AG04450 (cell line): ENCODE results near the gene SNX22. TPM values are rescaled to one million over a fixed set of nuclear protein-coding genes. Genes with fewer than 3 reads are reported as not detected.
"Not testable (repeated sequence)": the region's sequence is repeated elsewhere in the genome, so short reads cannot be mapped to it uniquely, and the experiment has no call there.

Experiments
- CTCF ChIA-PET: fragments of 300-600, 350-600 bp; formaldehyde crosslinking; extraction: SDS; loops from one replicate; lab custom pipeline; 2022; ENCODE audit warnings: antibody characterized with exemption, inconsistent platforms; lab: Charles Lee
- POLR2A ChIA-PET: fragments of 350-600 bp; formaldehyde crosslinking; extraction: SDS; loops from one replicate; lab custom pipeline; 2021; ENCODE audit warnings: antibody characterized with exemption, inconsistent platforms; lab: Yijun Ruan, JAX
- DNase-seq: peaks from one replicate; pipeline ENCODE4 v3.0.0-alpha.2; 2011; ENCODE audit warnings: low read depth, low spot score
- H3K27ac ChIP-seq: one replicate; pipeline ENCODE4 v1.5.1; 2012; ENCODE audit warnings: low read depth, low read length, control low read depth
- H3K27me3 ChIP-seq: one replicate; pipeline ENCODE4 v1.6.0; 2012; ENCODE audit warnings: low read length; ENCODE audit not compliant: control insufficient read depth, insufficient read depth
- H3K4me3 ChIP-seq: 2 replicates; pipeline ENCODE4 v1.5.1; 2011; ENCODE audit warnings: mild to moderate bottlenecking, low read depth, low read length, control low read depth
- H3K9me3 ChIP-seq: 2 replicates; pipeline ENCODE4 v1.5.1; 2012; ENCODE audit warnings: low read length; ENCODE audit not compliant: control insufficient read depth, insufficient read depth
- polyA plus RNA-seq: library from polyadenylated mRNA; depleted of rRNA; stranded (reverse); fragments of >200 nt; gene quantifications from 2 replicates; pipeline ENCODE4 v1.2.3, GENCODE V29; 2011
- TF ChIP-seq, protein P1 (sequence below): IDR thresholded peaks from 2 replicates; pipeline ENCODE4 v1.5.1; 2011; ENCODE audit warnings: low read depth, low read length, control low read depth, inconsistent platforms

Gene SNX22
- polyA plus RNA-seq, 1 experiment, result 0.06 TPM

- Histone ChIP-seq H3K9me3 (no peaks in the 10 kb centered on the region), H3K27me3 (no peaks in the 10 kb centered on the region), H3K27ac (no peak overlapping the region), H3K4me3 (no peak overlapping the region)
- DNase-seq, result no peak
- ChIA-PET POLR2A (no interaction called here), CTCF (no interaction called here)
- TF ChIP-seq, protein P1, sequence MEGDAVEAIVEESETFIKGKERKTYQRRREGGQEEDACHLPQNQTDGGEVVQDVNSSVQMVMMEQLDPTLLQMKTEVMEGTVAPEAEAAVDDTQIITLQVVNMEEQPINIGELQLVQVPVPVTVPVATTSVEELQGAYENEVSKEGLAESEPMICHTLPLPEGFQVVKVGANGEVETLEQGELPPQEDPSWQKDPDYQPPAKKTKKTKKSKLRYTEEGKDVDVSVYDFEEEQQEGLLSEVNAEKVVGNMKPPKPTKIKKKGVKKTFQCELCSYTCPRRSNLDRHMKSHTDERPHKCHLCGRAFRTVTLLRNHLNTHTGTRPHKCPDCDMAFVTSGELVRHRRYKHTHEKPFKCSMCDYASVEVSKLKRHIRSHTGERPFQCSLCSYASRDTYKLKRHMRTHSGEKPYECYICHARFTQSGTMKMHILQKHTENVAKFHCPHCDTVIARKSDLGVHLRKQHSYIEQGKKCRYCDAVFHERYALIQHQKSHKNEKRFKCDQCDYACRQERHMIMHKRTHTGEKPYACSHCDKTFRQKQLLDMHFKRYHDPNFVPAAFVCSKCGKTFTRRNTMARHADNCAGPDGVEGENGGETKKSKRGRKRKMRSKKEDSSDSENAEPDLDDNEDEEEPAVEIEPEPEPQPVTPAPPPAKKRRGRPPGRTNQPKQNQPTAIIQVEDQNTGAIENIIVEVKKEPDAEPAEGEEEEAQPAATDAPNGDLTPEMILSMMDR, result no peak
These were observed 33.6 kb upstream of the SNX22 start for GRCh38 chr15:64117759-64118487.

DNA sequence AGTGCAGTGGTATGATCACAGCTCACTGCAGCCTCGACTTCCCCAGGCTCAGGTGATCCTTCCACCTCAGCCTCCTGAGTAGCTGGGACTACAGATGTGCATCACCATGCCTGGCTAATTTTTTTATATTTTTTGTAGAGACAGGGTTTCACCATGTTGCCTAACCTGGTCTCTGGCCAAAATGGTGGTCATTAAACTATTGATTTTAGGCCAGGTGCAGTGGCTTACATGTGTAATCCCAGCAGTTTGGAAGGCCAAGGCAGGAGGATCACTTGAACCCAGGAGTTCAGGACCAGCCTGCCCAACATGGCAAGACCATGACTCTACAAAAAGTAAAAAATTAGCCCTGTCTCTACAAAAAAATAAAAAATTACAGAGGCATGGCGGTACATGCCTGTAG lies 31.2 kb upstream of the SNX22 start:
- DNase-seq, H3K4me3 ChIP-seq, H3K9me3 ChIP-seq, H3K27me3 ChIP-seq, H3K27ac ChIP-seq, POLR2A ChIA-PET: not testable (repeated sequence)
- CTCF ChIA-PET, result interaction anchor here (0.9 kb wide), 1 partner anchor 18 kb away, joined by 3 read pairs; no protein-coding TSS in a partner anchor

DNA sequence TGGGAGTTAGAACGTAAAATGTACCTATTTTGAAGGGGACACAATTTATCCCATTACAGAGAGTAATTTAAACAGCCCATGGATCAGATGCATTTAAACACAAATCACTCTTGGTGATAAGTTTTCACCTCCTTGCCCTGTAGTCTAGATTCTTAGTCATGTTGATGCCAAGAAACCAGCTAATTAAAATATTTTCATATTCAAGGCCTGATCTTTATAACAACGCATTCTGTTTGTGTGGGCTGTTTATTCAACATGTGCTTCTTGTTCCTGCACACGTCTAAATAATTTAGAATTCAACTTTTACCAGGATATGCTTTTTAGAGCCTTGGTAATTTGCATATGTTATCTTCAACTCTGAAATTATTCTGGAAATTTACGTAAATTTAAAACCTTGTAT lies 29.9 kb upstream of the SNX22 start:
- no peaks in the 10 kb centered on the region for H3K27me3 ChIP-seq
- no peaks in the 10 kb centered on the region for H3K9me3 ChIP-seq
- TF ChIP-seq, protein P1, result no peak
- no peak overlapping the region for H3K27ac ChIP-seq
- ChIA-PET POLR2A (interaction anchor here (0.7 kb wide), 1 partner anchor 11 kb away, joined by 4 read pairs; no protein-coding TSS in a partner anchor), CTCF (interaction anchor here (1.2 to 1.6 kb wide), 2 partner anchors 10 to 32 kb away, joined by 3 to 6 read pairs; no protein-coding TSS in a partner anchor)
- no peak for DNase-seq
- no peak overlapping the region for H3K4me3 ChIP-seq

DNA sequence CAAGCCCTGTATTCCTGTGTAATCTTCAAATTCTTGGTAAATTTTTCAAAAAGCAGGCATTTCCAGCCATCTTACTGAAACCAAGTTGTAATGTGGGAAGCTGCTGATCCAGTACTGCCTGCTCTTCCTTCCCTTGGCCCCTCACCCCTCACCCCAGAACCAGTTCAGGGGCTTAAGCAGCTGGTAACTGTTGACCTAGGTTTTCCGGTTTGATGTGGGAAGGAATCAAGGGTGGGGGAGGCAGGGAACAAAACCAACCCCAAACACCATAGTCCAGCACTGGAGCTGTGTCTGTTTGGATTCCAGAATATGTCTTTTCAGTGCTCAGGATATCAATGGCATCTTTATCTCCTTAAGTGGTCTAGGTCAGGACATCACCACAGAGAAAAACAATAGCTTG lies 29.1 kb upstream of the SNX22 start:
- no peak overlapping the region for H3K4me3 ChIP-seq
- no peaks in the 10 kb centered on the region for H3K27me3 ChIP-seq
- TF ChIP-seq, protein P1, result no peak
- CTCF ChIA-PET, result interaction anchor here (1.2 to 1.6 kb wide), 2 partner anchors 9 to 31 kb away, joined by 3 to 6 read pairs; no protein-coding TSS in a partner anchor
- H3K27ac ChIP-seq, result no peak overlapping the region
- no peaks in the 10 kb centered on the region for H3K9me3 ChIP-seq
- DNase-seq, result no peak
- POLR2A ChIA-PET, result no interaction called here

DNA sequence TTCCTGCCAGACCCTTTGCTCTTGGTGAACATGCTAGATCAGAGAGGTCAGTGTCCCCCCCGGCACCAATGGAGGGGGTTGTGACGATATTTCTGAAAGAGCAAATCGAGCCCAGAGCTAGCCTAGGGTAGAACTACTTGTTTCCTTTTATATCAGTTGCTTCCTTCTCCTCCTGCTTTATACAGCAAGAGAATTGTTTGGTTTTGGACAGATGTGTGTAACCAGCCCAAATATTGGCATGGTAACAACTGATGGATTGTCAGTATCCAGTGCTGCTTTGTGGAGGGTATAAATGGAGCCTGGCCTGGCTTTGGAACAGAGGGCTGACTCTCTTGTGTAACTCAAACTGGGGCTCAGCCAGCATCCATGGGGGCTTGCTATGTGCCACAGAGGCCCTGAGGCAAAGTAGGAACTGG lies 28.6 kb upstream of the SNX22 start:
- CTCF ChIA-PET, result interaction anchor here (1.2 to 1.6 kb wide), 2 partner anchors 8 to 31 kb away, joined by 3 to 6 read pairs; no protein-coding TSS in a partner anchor
- POLR2A ChIA-PET, result no interaction called here
- Histone ChIP-seq H3K4me3 (no peak overlapping the region), H3K27ac (no peak overlapping the region), H3K27me3 (no peaks in the 10 kb centered on the region), H3K9me3 (no peaks in the 10 kb centered on the region)
- no peak for DNase-seq
- TF ChIP-seq, protein P1, result no peak
